ENCODE results near the gene RBBP7.
"Not testable (repeated sequence)": the region's sequence is repeated elsewhere in the genome, so short reads cannot be mapped to it uniquely, and the experiment has no call there.

RBBP7 gene

DNA sequence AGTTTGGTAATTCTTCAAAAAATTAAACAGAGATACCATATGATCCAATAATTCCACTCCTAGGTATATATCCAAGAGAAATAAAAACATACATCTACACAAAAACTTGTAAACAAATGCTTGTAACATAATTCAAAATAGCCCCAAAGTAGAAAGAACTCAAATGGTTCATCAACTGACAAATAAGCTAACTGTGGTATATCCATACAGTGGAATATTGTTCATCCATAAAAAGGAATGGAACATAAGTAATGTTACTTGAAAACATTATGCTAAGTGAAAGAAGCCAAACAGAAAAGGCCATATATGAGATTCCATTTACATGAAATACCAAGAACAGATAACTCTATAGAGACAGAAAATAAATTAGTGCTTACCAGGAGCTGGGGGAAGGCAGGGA is 13.4 kb downstream of the RBBP7 start:
- H3K36me3 ChIP-seq (ENCODE audit: insufficient read depth, low read depth, low read length) = peaks cover 78% of the 10 kb centered on the region
- H3K9ac ChIP-seq (ENCODE audit: low read depth, low read length) = no peak overlapping the region
- no peak overlapping the region for H3K4me3 ChIP-seq (ENCODE audit: low read length)
- no peak overlapping the region for H3K27ac ChIP-seq (ENCODE audit: low read length)
- no peaks in the 10 kb centered on the region for H3K4me1 ChIP-seq (ENCODE audit: insufficient read depth, low read length)
- no peaks in the 10 kb centered on the region for H3K27me3 ChIP-seq (ENCODE audit: insufficient read depth, low read length)
- no peaks in the 10 kb centered on the region for H3K9me3 ChIP-seq (ENCODE audit: insufficient read depth, low read depth, low read length)

DNA sequence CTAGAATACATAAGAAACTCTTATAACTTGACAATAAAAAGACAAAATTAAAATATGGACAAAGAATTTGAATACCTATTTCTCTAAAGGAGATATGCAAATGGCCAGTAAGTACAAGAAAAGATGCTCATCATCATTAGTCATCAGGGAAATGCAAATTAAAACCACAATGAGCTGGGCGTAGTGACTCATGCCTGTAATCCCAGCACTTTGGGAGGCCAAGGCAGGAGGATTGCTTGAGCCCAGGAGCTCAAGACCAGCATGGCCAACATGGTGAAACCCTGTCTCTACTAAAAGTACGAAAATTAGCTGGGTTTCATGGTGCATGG is 14.1 kb downstream of the RBBP7 start:
- not testable (repeated sequence) for H3K4me3 ChIP-seq (ENCODE audit: low read length); H3K9ac ChIP-seq (ENCODE audit: low read depth, low read length); H3K27ac ChIP-seq (ENCODE audit: low read length); H3K4me1 ChIP-seq (ENCODE audit: insufficient read depth, low read length); H3K27me3 ChIP-seq (ENCODE audit: insufficient read depth, low read length); H3K9me3 ChIP-seq (ENCODE audit: insufficient read depth, low read depth, low read length)
- peaks cover 78% of the 10 kb centered on the region for H3K36me3 ChIP-seq (ENCODE audit: insufficient read depth, low read depth, low read length)

DNA sequence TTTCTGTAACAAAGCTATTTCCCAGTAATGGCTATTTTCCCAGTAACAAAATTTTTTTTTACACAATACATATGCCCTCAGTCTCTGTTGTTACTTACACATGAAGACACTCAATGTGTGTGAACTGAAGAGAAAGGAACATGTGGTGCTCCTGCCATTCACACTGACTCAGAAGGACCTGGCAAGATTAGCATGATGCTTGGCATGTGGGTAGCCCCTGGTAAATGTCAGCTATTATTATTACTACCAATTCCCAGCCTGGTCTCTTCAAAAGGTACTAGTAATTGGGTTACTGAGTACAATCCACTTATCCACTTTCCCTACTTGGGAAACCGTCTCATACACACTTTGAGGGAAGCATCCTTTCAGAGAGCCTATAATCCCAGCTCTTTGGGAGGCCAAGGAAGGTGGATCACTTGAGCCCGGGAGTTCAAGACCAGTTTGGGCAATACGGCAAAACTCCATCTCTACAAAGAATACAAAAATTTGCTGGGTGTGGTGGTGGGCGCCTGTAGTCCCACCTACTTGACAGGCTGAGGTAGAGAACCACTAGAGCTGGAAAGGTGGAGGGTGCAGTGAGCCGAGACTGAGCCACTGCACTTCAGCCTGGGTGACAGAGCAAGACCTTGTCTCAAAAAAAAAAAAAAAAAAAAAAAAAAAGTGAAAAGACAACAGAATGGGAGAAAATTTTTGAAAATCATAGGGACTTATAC is 14.6 kb downstream of the RBBP7 start:
- H3K27ac ChIP-seq (ENCODE audit: low read length) = no peak overlapping the region
- H3K36me3 ChIP-seq (ENCODE audit: insufficient read depth, low read depth, low read length) = peaks cover 79% of the 10 kb centered on the region

DNA sequence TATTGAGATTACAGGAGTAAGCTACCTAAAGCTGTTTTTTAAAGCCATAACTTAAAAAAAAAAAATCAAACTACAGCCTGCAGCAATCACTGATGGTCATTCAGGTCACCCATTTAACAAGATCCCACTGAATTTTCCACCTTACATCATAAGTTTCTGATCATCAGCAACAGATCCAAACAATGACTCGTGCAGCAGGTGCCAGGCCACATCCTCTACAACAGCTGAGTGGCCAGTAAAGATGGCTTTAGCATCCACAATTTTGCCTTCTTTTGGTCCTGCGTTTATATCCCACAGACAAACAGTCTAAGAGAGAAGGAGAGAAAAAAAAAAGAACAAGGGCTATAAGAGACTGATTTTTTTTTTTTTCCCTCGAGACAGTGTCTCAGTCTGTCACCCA is 16.6 kb downstream of the RBBP7 start:
- no peak overlapping the region for H3K4me3 ChIP-seq (ENCODE audit: low read length)
- H3K9me3 ChIP-seq (ENCODE audit: insufficient read depth, low read depth, low read length) = no peaks in the 10 kb centered on the region
- no peak overlapping the region for H3K9ac ChIP-seq (ENCODE audit: low read depth, low read length)
- H3K27ac ChIP-seq (ENCODE audit: low read length) = no peak overlapping the region
- H3K27me3 ChIP-seq (ENCODE audit: insufficient read depth, low read length) = no peaks in the 10 kb centered on the region
- H3K36me3 ChIP-seq (ENCODE audit: insufficient read depth, low read depth, low read length) = peaks cover 83% of the 10 kb centered on the region
- no peaks in the 10 kb centered on the region for H3K4me1 ChIP-seq (ENCODE audit: insufficient read depth, low read length)

More for the DNA sequence above, 14.6 kb downstream of the RBBP7 start:
- no peaks in the 10 kb centered on the region for H3K4me1 ChIP-seq (ENCODE audit: insufficient read depth, low read length)
- no peak overlapping the region for H3K9ac ChIP-seq (ENCODE audit: low read depth, low read length)
- H3K27me3 ChIP-seq (ENCODE audit: insufficient read depth, low read length) = no peaks in the 10 kb centered on the region
- H3K9me3 ChIP-seq (ENCODE audit: insufficient read depth, low read depth, low read length) = no peaks in the 10 kb centered on the region
- no peak overlapping the region for H3K4me3 ChIP-seq (ENCODE audit: low read length)

DNA sequence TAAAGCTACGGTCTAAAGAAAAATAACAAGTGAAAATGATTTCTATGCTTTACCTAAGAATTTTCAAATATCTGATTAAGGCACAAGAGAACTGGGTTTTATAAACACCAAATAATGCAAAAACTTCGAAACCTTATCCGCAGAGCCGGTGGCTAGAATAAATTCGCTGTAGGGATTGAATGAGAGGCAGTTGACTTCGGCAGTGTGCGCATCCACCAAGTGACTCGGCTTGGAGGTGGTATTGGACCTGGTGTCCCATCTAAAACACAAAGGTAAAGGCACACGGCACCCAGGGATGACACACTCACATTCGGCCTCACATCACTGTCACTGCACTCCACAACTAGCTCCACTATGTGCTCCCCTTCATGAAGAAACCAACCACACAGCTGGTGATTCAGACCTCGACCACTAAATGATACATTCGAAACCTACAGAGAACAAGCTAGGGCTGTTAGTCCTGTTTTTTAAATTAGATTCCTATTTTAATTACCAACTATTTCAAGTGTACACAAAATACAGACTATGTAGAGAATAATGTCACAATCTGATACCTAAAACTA is 17.5 kb downstream of the RBBP7 start:
- no peaks in the 10 kb centered on the region for H3K4me1 ChIP-seq (ENCODE audit: insufficient read depth, low read length)
- no peak overlapping the region for H3K27ac ChIP-seq (ENCODE audit: low read length)
- H3K9me3 ChIP-seq (ENCODE audit: insufficient read depth, low read depth, low read length) = no peaks in the 10 kb centered on the region
- no peaks in the 10 kb centered on the region for H3K27me3 ChIP-seq (ENCODE audit: insufficient read depth, low read length)
- H3K4me3 ChIP-seq (ENCODE audit: low read length) = no peak overlapping the region
- peaks cover 83% of the 10 kb centered on the region for H3K36me3 ChIP-seq (ENCODE audit: insufficient read depth, low read depth, low read length)
- H3K9ac ChIP-seq (ENCODE audit: low read depth, low read length) = no peak overlapping the region

DNA sequence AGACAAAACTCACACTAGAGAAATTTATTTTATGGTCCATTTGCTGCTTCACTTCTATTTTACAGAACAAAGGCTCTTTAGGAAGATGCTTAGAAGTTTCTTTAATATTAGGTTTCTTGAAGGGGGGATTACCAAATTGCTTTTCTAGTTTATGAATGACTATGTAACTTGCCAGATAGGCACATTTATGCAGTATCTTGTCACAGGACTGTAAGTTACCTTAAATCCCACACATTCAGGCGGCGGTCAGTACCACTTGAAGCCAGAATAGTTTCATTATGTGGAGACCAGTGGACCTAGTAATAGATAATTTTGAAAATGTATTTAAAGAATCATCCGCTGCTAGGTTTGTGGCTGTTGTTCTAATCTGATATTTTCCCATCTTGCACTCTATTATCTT is 18.3 kb downstream of the RBBP7 start:
- H3K4me3 ChIP-seq (ENCODE audit: low read length) = no peak overlapping the region

DNA sequence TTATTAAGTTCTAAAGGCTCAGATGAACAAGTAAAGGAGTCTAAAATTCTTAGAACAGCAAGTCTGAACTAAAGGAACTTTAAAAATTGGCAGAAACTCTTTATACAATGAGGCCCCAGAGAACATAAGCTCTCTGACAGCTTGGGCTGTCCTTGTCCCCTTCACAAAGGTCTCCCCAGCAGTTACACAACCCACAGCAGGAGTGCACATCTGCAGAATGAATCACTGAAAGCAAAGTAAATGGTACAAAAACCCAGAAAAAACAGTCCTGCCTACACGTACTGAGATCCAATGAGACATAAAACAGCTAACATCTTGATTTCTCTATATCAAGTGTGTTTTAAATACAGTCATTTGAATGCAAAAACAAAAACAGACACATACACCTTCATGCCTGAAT is 18.7 kb downstream of the RBBP7 start:
- Histone ChIP-seq H3K9ac (ENCODE audit: low read depth, low read length) (no peak overlapping the region), H3K9me3 (ENCODE audit: insufficient read depth, low read depth, low read length) (no peaks in the 10 kb centered on the region), H3K4me3 (ENCODE audit: low read length) (no peak overlapping the region), H3K36me3 (ENCODE audit: insufficient read depth, low read depth, low read length) (peaks cover 79% of the 10 kb centered on the region), H3K4me1 (ENCODE audit: insufficient read depth, low read length) (no peaks in the 10 kb centered on the region), H3K27ac (ENCODE audit: low read length) (no peak overlapping the region), H3K27me3 (ENCODE audit: insufficient read depth, low read length) (no peaks in the 10 kb centered on the region)

More for the DNA sequence above, 18.3 kb downstream of the RBBP7 start:
- no peak overlapping the region for H3K9ac ChIP-seq (ENCODE audit: low read depth, low read length)
- peaks cover 79% of the 10 kb centered on the region for H3K36me3 ChIP-seq (ENCODE audit: insufficient read depth, low read depth, low read length)
- no peaks in the 10 kb centered on the region for H3K9me3 ChIP-seq (ENCODE audit: insufficient read depth, low read depth, low read length)
- no peaks in the 10 kb centered on the region for H3K4me1 ChIP-seq (ENCODE audit: insufficient read depth, low read length)
- H3K27ac ChIP-seq (ENCODE audit: low read length) = no peak overlapping the region
- no peaks in the 10 kb centered on the region for H3K27me3 ChIP-seq (ENCODE audit: insufficient read depth, low read length)

DNA sequence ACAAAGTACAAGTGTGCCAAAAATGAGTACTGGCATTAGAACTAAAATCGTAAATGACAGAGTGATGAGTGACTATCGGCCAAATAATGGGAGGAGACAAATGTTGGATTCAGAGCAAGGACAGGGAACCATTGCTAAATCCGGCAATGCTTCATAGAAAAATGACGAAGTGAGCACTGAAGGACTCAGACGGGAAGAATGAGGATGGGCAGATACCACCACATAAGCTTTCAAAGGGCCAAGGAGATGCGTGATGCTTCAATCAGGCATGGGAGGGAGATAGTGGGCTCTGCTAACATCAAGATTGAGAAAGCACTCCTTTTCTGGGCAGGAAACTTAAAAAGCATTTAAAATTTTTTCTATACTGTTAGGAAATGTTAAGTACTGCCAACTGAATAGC is 21.6 kb downstream of the RBBP7 start:
- H3K9me3 ChIP-seq (ENCODE audit: insufficient read depth, low read depth, low read length) = no peaks in the 10 kb centered on the region
- no peak overlapping the region for H3K9ac ChIP-seq (ENCODE audit: low read depth, low read length)
- H3K4me3 ChIP-seq (ENCODE audit: low read length) = no peak overlapping the region
- no peak overlapping the region for H3K27ac ChIP-seq (ENCODE audit: low read length)
- H3K36me3 ChIP-seq (ENCODE audit: insufficient read depth, low read depth, low read length) = peaks cover 96% of the 10 kb centered on the region
- peaks cover 1% of the 10 kb centered on the region; the same call in 1 of the 2 replicates for H3K4me1 ChIP-seq (ENCODE audit: insufficient read depth, low read length)
- no peaks in the 10 kb centered on the region for H3K27me3 ChIP-seq (ENCODE audit: insufficient read depth, low read length)

DNA sequence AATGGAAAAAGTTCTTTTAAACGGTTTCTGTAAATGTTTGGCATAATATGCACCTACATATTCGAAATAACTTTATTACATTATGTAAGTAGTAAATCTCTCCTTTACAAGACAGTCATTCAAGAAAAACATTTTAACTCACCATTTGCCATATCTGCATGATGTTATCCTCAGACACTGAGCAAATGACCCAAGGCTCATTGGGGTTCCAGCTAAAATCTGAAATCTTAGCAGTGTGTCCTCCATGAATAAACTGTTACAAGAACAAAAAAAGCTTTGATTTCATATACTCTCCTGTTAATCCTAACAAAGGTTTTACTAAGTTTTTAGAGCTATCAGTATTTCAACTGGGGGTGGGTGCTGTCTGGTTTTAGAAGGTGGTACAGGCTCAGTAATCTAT is 24.5 kb downstream of the RBBP7 start:
- H3K4me1 ChIP-seq (ENCODE audit: insufficient read depth, low read length) = peaks cover 9% of the 10 kb centered on the region; the same call in 1 of the 2 replicates
- H3K36me3 ChIP-seq (ENCODE audit: insufficient read depth, low read depth, low read length) = peaks cover 94% of the 10 kb centered on the region
- no peak overlapping the region for H3K4me3 ChIP-seq (ENCODE audit: low read length)
- H3K27me3 ChIP-seq (ENCODE audit: insufficient read depth, low read length) = no peaks in the 10 kb centered on the region
- H3K27ac ChIP-seq (ENCODE audit: low read length) = no peak overlapping the region
- no peak overlapping the region for H3K9ac ChIP-seq (ENCODE audit: low read depth, low read length)
- no peaks in the 10 kb centered on the region for H3K9me3 ChIP-seq (ENCODE audit: insufficient read depth, low read depth, low read length)

DNA sequence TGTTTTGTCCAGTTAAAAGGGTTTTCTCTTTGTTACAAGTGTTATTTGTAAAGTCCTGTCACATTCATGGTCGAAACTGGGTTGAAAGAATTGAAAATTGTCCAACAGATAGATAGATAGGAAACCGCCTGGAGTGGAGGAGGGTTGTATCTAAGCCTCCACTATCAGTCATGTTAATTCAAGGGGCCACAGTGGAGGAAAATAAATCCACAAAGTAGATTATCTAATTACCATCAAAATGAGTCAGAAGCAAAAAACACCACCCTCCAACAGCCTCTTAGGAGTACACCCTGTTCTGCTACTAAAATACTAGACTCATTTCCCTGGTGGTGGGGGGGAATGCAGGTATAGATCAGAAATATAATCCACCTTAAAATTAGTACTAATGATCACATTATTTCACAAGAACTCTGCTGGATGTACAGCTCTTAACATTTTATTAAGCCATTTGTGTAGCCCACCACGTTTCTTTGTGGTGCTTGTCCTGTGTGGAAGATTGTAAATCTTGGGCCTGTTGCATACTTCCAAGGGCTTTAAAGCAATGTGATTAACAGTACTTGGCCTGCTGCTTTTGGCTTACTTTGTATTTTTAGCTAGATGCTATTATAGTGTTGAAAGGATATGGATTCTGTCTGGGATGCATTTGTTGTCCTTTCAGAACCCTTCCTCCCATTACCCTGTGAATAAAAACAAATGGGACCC is 26.8 kb downstream of the RBBP7 start:
- peaks cover 21% of the 10 kb centered on the region for H3K4me1 ChIP-seq (ENCODE audit: insufficient read depth, low read length)
- no peak overlapping the region for H3K4me3 ChIP-seq (ENCODE audit: low read length)
- no peaks in the 10 kb centered on the region for H3K27me3 ChIP-seq (ENCODE audit: insufficient read depth, low read length)
- no peak overlapping the region for H3K9ac ChIP-seq (ENCODE audit: low read depth, low read length)
- H3K36me3 ChIP-seq (ENCODE audit: insufficient read depth, low read depth, low read length) = peaks cover 92% of the 10 kb centered on the region
- H3K9me3 ChIP-seq (ENCODE audit: insufficient read depth, low read depth, low read length) = no peaks in the 10 kb centered on the region
- H3K27ac ChIP-seq (ENCODE audit: low read length) = no peak overlapping the region

DNA sequence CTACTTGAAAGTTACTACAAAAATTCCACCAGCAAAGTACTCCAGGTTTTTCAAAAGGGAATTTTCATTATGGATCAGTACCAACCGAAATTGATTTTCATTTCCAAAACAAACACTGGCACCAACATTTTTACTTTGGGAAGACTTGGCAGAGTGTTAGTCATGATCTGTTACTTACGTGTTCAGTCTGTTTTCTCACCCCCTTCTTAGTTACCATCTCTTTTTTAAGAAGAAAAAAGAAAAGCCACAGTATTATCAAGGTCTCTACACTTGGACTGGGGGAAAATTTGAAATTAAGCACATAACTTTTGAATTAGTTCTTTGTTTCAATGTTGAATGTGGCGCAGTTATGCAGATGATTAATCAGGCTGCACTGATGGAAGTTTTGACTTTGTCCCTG is 27.5 kb downstream of the RBBP7 start:
- H3K9ac ChIP-seq (ENCODE audit: low read depth, low read length) = no peak overlapping the region
- H3K9me3 ChIP-seq (ENCODE audit: insufficient read depth, low read depth, low read length) = no peaks in the 10 kb centered on the region
- no peak overlapping the region for H3K27ac ChIP-seq (ENCODE audit: low read length)
- H3K27me3 ChIP-seq (ENCODE audit: insufficient read depth, low read length) = no peaks in the 10 kb centered on the region
- H3K4me1 ChIP-seq (ENCODE audit: insufficient read depth, low read length) = peaks cover 21% of the 10 kb centered on the region
- H3K4me3 ChIP-seq (ENCODE audit: low read length) = no peak overlapping the region
- peaks cover 92% of the 10 kb centered on the region for H3K36me3 ChIP-seq (ENCODE audit: insufficient read depth, low read depth, low read length)

DNA sequence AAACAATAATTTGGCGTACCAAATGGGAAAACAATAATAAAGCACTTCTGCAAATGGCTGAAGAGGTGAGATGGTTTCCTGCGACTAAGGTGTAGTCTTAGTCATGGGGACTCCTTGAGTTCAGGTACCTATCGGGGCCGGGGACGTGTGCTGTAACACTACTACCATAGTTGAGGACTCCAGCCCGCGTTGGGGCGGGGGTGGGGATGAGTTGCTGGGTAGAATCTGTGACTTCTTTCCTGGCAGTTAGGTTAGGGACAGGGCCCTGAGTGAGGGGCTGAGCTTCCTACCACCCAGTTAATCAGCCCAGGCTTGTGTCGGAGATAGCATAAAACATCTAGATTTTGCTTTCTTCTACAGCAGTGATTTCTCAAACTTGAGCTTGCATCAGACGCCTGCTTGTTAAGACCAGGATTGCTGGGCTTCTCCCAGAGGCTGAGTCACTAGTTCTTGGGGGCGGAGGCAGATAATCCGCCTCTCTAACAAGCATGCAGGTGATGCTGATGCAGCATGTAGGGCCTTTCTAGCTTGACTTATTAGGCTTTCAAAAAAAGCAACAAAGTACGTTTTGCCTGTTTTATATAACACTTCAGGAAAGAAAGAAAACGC is 30.2 kb downstream of the RBBP7 start:
- H3K4me3 ChIP-seq (ENCODE audit: low read length) = no peak overlapping the region

More for the DNA sequence above, 30.2 kb downstream of the RBBP7 start:
- peaks cover 21% of the 10 kb centered on the region for H3K4me1 ChIP-seq (ENCODE audit: insufficient read depth, low read length)
- H3K36me3 ChIP-seq (ENCODE audit: insufficient read depth, low read depth, low read length) = peaks cover 94% of the 10 kb centered on the region
- H3K9me3 ChIP-seq (ENCODE audit: insufficient read depth, low read depth, low read length) = no peaks in the 10 kb centered on the region
- no peak overlapping the region for H3K27ac ChIP-seq (ENCODE audit: low read length)
- no peak overlapping the region for H3K9ac ChIP-seq (ENCODE audit: low read depth, low read length)
- H3K27me3 ChIP-seq (ENCODE audit: insufficient read depth, low read length) = no peaks in the 10 kb centered on the region
